K562 (cell line): ENCODE results near the gene GSTA4. TPM values are rescaled to one million over a fixed set of nuclear protein-coding genes. Genes with fewer than 3 reads are reported as not detected.

ENCODE experiments used
- ASH1L ChIP-seq: fragments of 450-650 bp; IDR thresholded peaks from 2 replicates; pipeline ENCODE4 v1.6.1; 2018; ENCODE audit warnings: borderline replicate concordance, mild to moderate bottlenecking, low read depth; ENCODE audit not compliant: partially characterized antibody
- DPF2 ChIP-seq: fragments of 450-650 bp; IDR thresholded peaks from 2 replicates; pipeline ENCODE4 v1.6.1; 2016
- ERF ChIP-seq: fragments of 450-650 bp; formaldehyde crosslinking; IDR thresholded peaks from 2 replicates; pipeline ENCODE4 v1.4.0; 2020; ENCODE audit warnings: mild to moderate bottlenecking, mixed read lengths
- SMAD3 ChIP-seq: fragments of 450-650 bp; formaldehyde crosslinking; conservative IDR thresholded peaks from 2 replicates; pipeline ENCODE4 v1.4.0; 2020; ENCODE audit warnings: mild to moderate bottlenecking
- polyA plus RNA-seq, 8 experiments: library from polyadenylated mRNA; depleted of rRNA in 4 of 8; stranded (reverse) in 5 of 8; unstranded in 3 of 8; fragments of >200 nt; fragmentation: Nextera tagmentation in 2 of 8; fragmentation: Illumina TruSeq in 1 of 8; extraction: Ambion mirVana in 2 of 8; extraction: Trizol in 1 of 8; gene quantifications; 2 replicates each; pipeline versions ENCODE4 v1.2.1 to v1.2.3, GENCODE V29; 2011 to 2014; ENCODE audit warnings: inconsistent platforms in 1 of 8, missing spikeins in 1 of 8
- total RNA-seq, 7 experiments: library from RNA; depleted of rRNA in 6 of 7; stranded (reverse); fragments of >200 nt in 6 of 7; fragmentation: Illumina TruSeq in 2 of 7; extraction: Trizol in 2 of 7; gene quantifications; 2 replicates each; pipeline versions ENCODE4 v1.2.1 to v1.2.3, GENCODE V29; 2011 to 2021; ENCODE audit warnings: low replicate concordance in 1 of 7

The GSTA4 gene
- total and polyA plus RNA-seq, 9 of the 15 experiments (the other 6 are each of a cell fraction or from before 2014, with no cell fraction given) = 0.89 to 4.0 (median 2.0) TPM

- TF ChIP-seq SMAD3 (CRISPR knock-in tag) (0 out of 2 replicates have a peak, but pooled peaks have one; percentile 52), ASH1L (no peak), DPF2 (peak; percentile 79), ERF (CRISPR knock-in tag) (peak; percentile 56; the same call in 1 of the 2 replicates)
Observed at GRCh38 chr6:52929321-52930164, 65.5 kb downstream of the GSTA4 start (continued).

Other genes with a start within 250 kb of the GSTA4 start
- gene GSTA2, start 231.8 kb downstream of the GSTA4 start, total RNA-seq (2014; rRNA removed) = 0.12 TPM in 1 of 2 replicates, not detected in the other
- gene GSTA2, start 231.8 kb downstream of the GSTA4 start, total RNA-seq (2014; rRNA removed; fragmentation: Illumina TruSeq; extraction: Trizol) = 0.11 TPM in 1 of 2 replicates, not detected in the other
- 0.14 TPM in 1 of 2 replicates, not detected in the other for gene GSTA2, start 231.8 kb downstream of the GSTA4 start, total RNA-seq (2015; rRNA removed; fragmentation: Illumina TruSeq; extraction: Trizol)
- gene GSTA2, start 231.8 kb downstream of the GSTA4 start, total RNA-seq (2021) = not detected in 2 replicates
- gene GSTA2, start 231.8 kb downstream of the GSTA4 start, polyA plus RNA-seq (2011; rRNA removed) = 0.15 TPM in 1 of 2 replicates, not detected in the other
- 0.12 TPM in 1 of 2 replicates, not detected in the other for gene GSTA2, start 231.8 kb downstream of the GSTA4 start, polyA plus RNA-seq (2014; fragmentation: Illumina TruSeq; extraction: Trizol)
- under 1 TPM; 0.18 to 0.24 TPM for gene GSTA2, start 231.8 kb downstream of the GSTA4 start, polyA plus RNA-seq (2014; fragmentation: Nextera tagmentation; extraction: Ambion mirVana)
- gene GSTA2, start 231.8 kb downstream of the GSTA4 start, polyA plus RNA-seq (2014; rRNA removed) = 0.08 and 0.13 TPM in 2 replicates
- not detected in 2 replicates for gene GSTA1, start 191.5 kb downstream of the GSTA4 start, total RNA-seq (2014; rRNA removed)
- gene GSTA1, start 191.5 kb downstream of the GSTA4 start, total RNA-seq (2014; rRNA removed; fragmentation: Illumina TruSeq; extraction: Trizol) = not detected in 2 replicates
- gene GSTA1, start 191.5 kb downstream of the GSTA4 start, total RNA-seq (2015; rRNA removed; fragmentation: Illumina TruSeq; extraction: Trizol) = not detected in 2 replicates
- 0.42 and 0.45 TPM in 2 replicates for gene GSTA1, start 191.5 kb downstream of the GSTA4 start, total RNA-seq (2021)
- gene GSTA1, start 191.5 kb downstream of the GSTA4 start, polyA plus RNA-seq (2011; rRNA removed) = not detected in 2 replicates
- not detected in 2 replicates for gene GSTA1, start 191.5 kb downstream of the GSTA4 start, polyA plus RNA-seq (2014; fragmentation: Illumina TruSeq; extraction: Trizol)
- not detected for gene GSTA1, start 191.5 kb downstream of the GSTA4 start, polyA plus RNA-seq (2014; fragmentation: Nextera tagmentation; extraction: Ambion mirVana)
- not detected in 2 replicates for gene GSTA1, start 191.5 kb downstream of the GSTA4 start, polyA plus RNA-seq (2014; rRNA removed)
- gene GSTA5, start 154.5 kb downstream of the GSTA4 start, total RNA-seq (2014; rRNA removed) = not detected in 2 replicates
- gene GSTA5, start 154.5 kb downstream of the GSTA4 start, total RNA-seq (2014; rRNA removed; fragmentation: Illumina TruSeq; extraction: Trizol) = not detected in 2 replicates
- not detected in 2 replicates for gene GSTA5, start 154.5 kb downstream of the GSTA4 start, total RNA-seq (2015; rRNA removed; fragmentation: Illumina TruSeq; extraction: Trizol)
- gene GSTA5, start 154.5 kb downstream of the GSTA4 start, total RNA-seq (2021) = not detected in 2 replicates
- gene GSTA5, start 154.5 kb downstream of the GSTA4 start, polyA plus RNA-seq (2011; rRNA removed) = not detected in 2 replicates
- not detected in 2 replicates for gene GSTA5, start 154.5 kb downstream of the GSTA4 start, polyA plus RNA-seq (2014; fragmentation: Illumina TruSeq; extraction: Trizol)
- not detected for gene GSTA5, start 154.5 kb downstream of the GSTA4 start, polyA plus RNA-seq (2014; fragmentation: Nextera tagmentation; extraction: Ambion mirVana)
- gene GSTA5, start 154.5 kb downstream of the GSTA4 start, polyA plus RNA-seq (2014; rRNA removed) = not detected in 2 replicates
- not detected in 2 replicates for gene GSTA3, start 85.6 kb downstream of the GSTA4 start, total RNA-seq (2014; rRNA removed)
- gene GSTA3, start 85.6 kb downstream of the GSTA4 start, total RNA-seq (2014; rRNA removed; fragmentation: Illumina TruSeq; extraction: Trizol) = not detected in 2 replicates
- gene GSTA3, start 85.6 kb downstream of the GSTA4 start, total RNA-seq (2015; rRNA removed; fragmentation: Illumina TruSeq; extraction: Trizol) = not detected in 2 replicates
- not detected in 2 replicates for gene GSTA3, start 85.6 kb downstream of the GSTA4 start, total RNA-seq (2021)
- gene GSTA3, start 85.6 kb downstream of the GSTA4 start, polyA plus RNA-seq (2011; rRNA removed) = not detected in 2 replicates
- not detected in 2 replicates for gene GSTA3, start 85.6 kb downstream of the GSTA4 start, polyA plus RNA-seq (2014; fragmentation: Illumina TruSeq; extraction: Trizol)
- not detected for gene GSTA3, start 85.6 kb downstream of the GSTA4 start, polyA plus RNA-seq (2014; fragmentation: Nextera tagmentation; extraction: Ambion mirVana)
- not detected in 2 replicates for gene GSTA3, start 85.6 kb downstream of the GSTA4 start, polyA plus RNA-seq (2014; rRNA removed)
- gene CILK1, start 66.5 kb upstream of the GSTA4 start, total RNA-seq (2014; rRNA removed) = 2.0 and 2.9 TPM in 2 replicates
- 4.9 and 5.0 TPM in 2 replicates for gene CILK1, start 66.5 kb upstream of the GSTA4 start, total RNA-seq (2014; rRNA removed; fragmentation: Illumina TruSeq; extraction: Trizol)
- 4.3 TPM in 2 replicates for gene CILK1, start 66.5 kb upstream of the GSTA4 start, total RNA-seq (2015; rRNA removed; fragmentation: Illumina TruSeq; extraction: Trizol)
- gene CILK1, start 66.5 kb upstream of the GSTA4 start, total RNA-seq (2021) = 4.4 and 4.5 TPM in 2 replicates
- 4.3 and 4.4 TPM in 2 replicates for gene CILK1, start 66.5 kb upstream of the GSTA4 start, polyA plus RNA-seq (2011; rRNA removed)
- gene CILK1, start 66.5 kb upstream of the GSTA4 start, polyA plus RNA-seq (2014; fragmentation: Illumina TruSeq; extraction: Trizol) = 4.5 and 5.0 TPM in 2 replicates
- gene CILK1, start 66.5 kb upstream of the GSTA4 start, polyA plus RNA-seq (2014; fragmentation: Nextera tagmentation; extraction: Ambion mirVana) = 1 to 10 TPM; 1.4 to 1.6 TPM
- gene CILK1, start 66.5 kb upstream of the GSTA4 start, polyA plus RNA-seq (2014; rRNA removed) = 3.5 and 4.1 TPM in 2 replicates
- gene FBXO9, start 70.1 kb upstream of the GSTA4 start, total RNA-seq (2014; rRNA removed) = 27.6 and 44.5 TPM in 2 replicates
- 52.5 and 61.7 TPM in 2 replicates for gene FBXO9, start 70.1 kb upstream of the GSTA4 start, total RNA-seq (2014; rRNA removed; fragmentation: Illumina TruSeq; extraction: Trizol)
- 49.6 and 52.6 TPM in 2 replicates for gene FBXO9, start 70.1 kb upstream of the GSTA4 start, total RNA-seq (2015; rRNA removed; fragmentation: Illumina TruSeq; extraction: Trizol)
- gene FBXO9, start 70.1 kb upstream of the GSTA4 start, total RNA-seq (2021) = 79.9 and 85.3 TPM in 2 replicates
- gene FBXO9, start 70.1 kb upstream of the GSTA4 start, polyA plus RNA-seq (2011; rRNA removed) = 80.2 and 80.9 TPM in 2 replicates
- 53.6 and 61.7 TPM in 2 replicates for gene FBXO9, start 70.1 kb upstream of the GSTA4 start, polyA plus RNA-seq (2014; fragmentation: Illumina TruSeq; extraction: Trizol)
- 10 to 100 TPM; 10.1 to 12.6 TPM for gene FBXO9, start 70.1 kb upstream of the GSTA4 start, polyA plus RNA-seq (2014; fragmentation: Nextera tagmentation; extraction: Ambion mirVana)
- gene FBXO9, start 70.1 kb upstream of the GSTA4 start, polyA plus RNA-seq (2014; rRNA removed) = 48.3 and 51.4 TPM in 2 replicates
- not detected in 2 replicates for gene GCM1, start 153.6 kb upstream of the GSTA4 start, total RNA-seq (2014; rRNA removed)
- not detected in 2 replicates for gene GCM1, start 153.6 kb upstream of the GSTA4 start, total RNA-seq (2014; rRNA removed; fragmentation: Illumina TruSeq; extraction: Trizol)
- gene GCM1, start 153.6 kb upstream of the GSTA4 start, total RNA-seq (2015; rRNA removed; fragmentation: Illumina TruSeq; extraction: Trizol) = not detected in 2 replicates
- gene GCM1, start 153.6 kb upstream of the GSTA4 start, total RNA-seq (2021) = not detected in 2 replicates
- 0.07 TPM in 1 of 2 replicates, not detected in the other for gene GCM1, start 153.6 kb upstream of the GSTA4 start, polyA plus RNA-seq (2011; rRNA removed)
- 0.07 TPM in 1 of 2 replicates, not detected in the other for gene GCM1, start 153.6 kb upstream of the GSTA4 start, polyA plus RNA-seq (2014; fragmentation: Illumina TruSeq; extraction: Trizol)
- not detected for gene GCM1, start 153.6 kb upstream of the GSTA4 start, polyA plus RNA-seq (2014; fragmentation: Nextera tagmentation; extraction: Ambion mirVana)
- gene GCM1, start 153.6 kb upstream of the GSTA4 start, polyA plus RNA-seq (2014; rRNA removed) = not detected in 2 replicates